Fibroblast of skin of left biceps (primary cell): ENCODE data around the gene MPHOSPH6.
"Not testable (repeated sequence)": the region's sequence is repeated elsewhere in the genome, so short reads cannot be mapped to it uniquely, and the experiment has no call there.

Source experiments
- DNase-seq, 2 experiments: peaks; one replicate each; pipeline ENCODE4 v3.0.0-alpha.2; 2013; ENCODE audit warnings: low read depth in 2 of 2

Gene MPHOSPH6

GRCh38 chr16:82169861-82170845, at the start of gene MPHOSPH6:
Gene MPHOSPH6 (minus strand): TSS chr16:82170224. CDS start chr16:82170175, 49 bp downstream.
- DNase-seq: peak; percentile 73 to 78

GRCh38 chr16:82219298-82219697, 49.3 kb upstream of the MPHOSPH6 start:
- no peak for DNase-seq

- not testable (repeated sequence) for DNase-seq
Observed at GRCh38 chr16:82209314-82209713, 39.3 kb upstream of the MPHOSPH6 start.

GRCh38 chr16:82203198-82203597, 33.2 kb upstream of the MPHOSPH6 start:
- DNase-seq: no peak

GRCh38 chr16:82201926-82202325, 31.9 kb upstream of the MPHOSPH6 start:
- no peak for DNase-seq

- DNase-seq: no peak
Observed at GRCh38 chr16:82201351-82201750, 31.3 kb upstream of the MPHOSPH6 start.

- no peak for DNase-seq
Observed at GRCh38 chr16:82199209-82199608, 29.2 kb upstream of the MPHOSPH6 start.

- DNase-seq: no peak
Observed at GRCh38 chr16:82197540-82198240, 27.7 kb upstream of the MPHOSPH6 start.

- DNase-seq: no peak
Observed at GRCh38 chr16:82195917-82196494, 26.0 kb upstream of the MPHOSPH6 start.

GRCh38 chr16:82194086-82194485, 24.1 kb upstream of the MPHOSPH6 start:
- no peak for DNase-seq

- DNase-seq: no peak
Observed at GRCh38 chr16:82192665-82193064, 22.6 kb upstream of the MPHOSPH6 start.

GRCh38 chr16:82190386-82190785, 20.4 kb upstream of the MPHOSPH6 start:
- no peak for DNase-seq

- DNase-seq: no peak
Observed at GRCh38 chr16:82187829-82188228, 17.8 kb upstream of the MPHOSPH6 start.

- no peak for DNase-seq
Observed at GRCh38 chr16:82185012-82185411, 15.0 kb upstream of the MPHOSPH6 start.

- DNase-seq: no peak
Observed at GRCh38 chr16:82184213-82184612, 14.2 kb upstream of the MPHOSPH6 start.

- DNase-seq: no peak
Observed at GRCh38 chr16:82183004-82183397, 13.0 kb upstream of the MPHOSPH6 start.

- DNase-seq: no peak
Observed at GRCh38 chr16:82182266-82183003, 12.4 kb upstream of the MPHOSPH6 start.

- no peak for DNase-seq
Observed at GRCh38 chr16:82181461-82182185, 11.6 kb upstream of the MPHOSPH6 start.

GRCh38 chr16:82178352-82178751, 8.3 kb upstream of the MPHOSPH6 start:
- no peak for DNase-seq

GRCh38 chr16:82177555-82177954, 7.5 kb upstream of the MPHOSPH6 start:
- DNase-seq: no peak

GRCh38 chr16:82176204-82176603, 6.2 kb upstream of the MPHOSPH6 start:
- no peak for DNase-seq
